Skin epidermis (tissue), 12 donors: ENCODE data around the gene SOCS3.

Experiments
- H3K27ac ChIP-seq, 21 experiments: fragments of 200-600 bp; sonication (generic) in 11 of 21; one replicate each; pipeline ENCODE4 v1.5.0; 2020; ENCODE audit warnings: mild to moderate bottlenecking in 3 of 21, inconsistent platforms in 2 of 21, moderate library complexity in 2 of 21
- H3K4me3 ChIP-seq, 7 experiments: fragments of 200-600 bp; sonication (generic) in 2 of 7; one replicate each; pipeline ENCODE4 v1.5.0; 2020; ENCODE audit warnings: inconsistent platforms in 2 of 7, mild to moderate bottlenecking in 2 of 7, moderate library complexity in 1 of 7

Gene SOCS3

GRCh38 chr17:78371056-78371455, 11.2 kb upstream of the SOCS3 start:
- Histone ChIP-seq H3K27ac (no peak overlapping the region), H3K4me3 (no peak overlapping the region)

GRCh38 chr17:78369791-78370381, 10.0 kb upstream of the SOCS3 start:
- no peak overlapping the region for H3K27ac ChIP-seq
- no peak overlapping the region for H3K4me3 ChIP-seq

GRCh38 chr17:78368854-78369495, 9.1 kb upstream of the SOCS3 start:
- H3K4me3 ChIP-seq: no peak overlapping the region
- no peak overlapping the region for H3K27ac ChIP-seq

GRCh38 chr17:78368348-78368747, 8.5 kb upstream of the SOCS3 start:
- Histone ChIP-seq H3K4me3 (no peak overlapping the region), H3K27ac (no peak overlapping the region)

GRCh38 chr17:78367193-78367592, 7.3 kb upstream of the SOCS3 start:
- Histone ChIP-seq H3K4me3 (no peak overlapping the region), H3K27ac (peak overlapping the region in 2 of 21 experiments; percentile 61 to 86)

- H3K4me3 ChIP-seq: no peak overlapping the region
- H3K27ac ChIP-seq: peak overlapping the region in 20 of 21 experiments; percentile 11 to 86 (median 63)
These were observed 6.4 kb upstream of the SOCS3 start for GRCh38 chr17:78366109-78366848.

DNA sequence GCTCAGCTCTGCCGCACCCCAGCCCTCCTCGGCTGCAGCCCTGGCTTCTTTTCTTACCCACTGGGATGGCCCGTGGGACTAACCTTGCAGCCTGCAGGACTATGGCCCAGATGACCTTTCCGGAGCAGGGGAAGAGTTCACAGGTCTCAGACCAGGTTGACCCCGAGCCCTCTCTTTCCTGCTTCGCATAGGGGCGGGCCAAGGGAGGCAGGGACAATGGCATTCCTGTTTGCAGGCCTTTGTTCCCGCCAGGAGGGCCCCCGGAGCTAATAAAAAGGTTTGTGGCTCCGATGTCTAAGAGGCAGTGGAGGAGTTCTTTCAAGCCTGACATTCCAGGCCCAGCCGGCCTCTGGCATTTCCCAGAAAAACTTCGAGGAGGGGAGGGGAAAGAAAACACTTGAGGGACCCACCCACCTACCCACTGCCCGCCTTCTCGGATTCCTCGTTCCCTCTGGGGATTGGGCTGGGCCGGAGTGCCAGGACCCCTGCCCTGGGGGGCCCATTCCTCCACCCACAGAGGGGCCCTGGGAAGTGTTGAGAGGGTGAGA, 5.8 kb upstream of the SOCS3 start:
- H3K27ac ChIP-seq: peak overlapping the region in 20 of 21 experiments; percentile 11 to 86 (median 63)

GRCh38 chr17:78364436-78365281, 4.8 kb upstream of the SOCS3 start:
- no peak overlapping the region for H3K4me3 ChIP-seq
- peak overlapping the region in 15 of 21 experiments; percentile 18 to 86 (median 64) for H3K27ac ChIP-seq

More for the DNA sequence above, 5.8 kb upstream of the SOCS3 start:
- no peak overlapping the region for H3K4me3 ChIP-seq

DNA sequence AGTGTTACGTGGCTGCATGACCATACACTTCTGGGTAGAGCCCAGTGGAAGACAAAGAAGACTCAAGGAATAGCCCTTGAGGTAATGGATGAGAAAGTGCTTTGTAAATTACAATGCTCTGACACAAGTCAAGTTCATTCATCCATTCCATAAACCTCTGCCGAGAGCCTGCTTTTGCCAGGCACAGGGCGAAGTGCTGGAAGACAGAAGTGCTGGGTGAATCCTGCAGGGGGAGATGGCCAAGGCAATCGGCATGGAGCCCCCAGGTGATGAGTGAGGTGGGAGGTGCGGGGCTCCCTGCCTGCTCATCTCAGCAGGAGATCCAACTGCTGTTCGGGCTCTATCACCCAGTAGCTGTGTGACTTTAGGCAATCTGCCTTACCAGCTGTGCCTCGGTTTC, 2.8 kb upstream of the SOCS3 start:
- Histone ChIP-seq H3K27ac (no peak overlapping the region), H3K4me3 (no peak overlapping the region)

- H3K4me3 ChIP-seq: no peak overlapping the region
- H3K27ac ChIP-seq: no peak overlapping the region
These were observed 2.4 kb upstream of the SOCS3 start for GRCh38 chr17:78362232-78362631.

- Histone ChIP-seq H3K4me3 (peak overlapping the region in 1 of 7 experiments; percentile 93), H3K27ac (peak overlapping the region in 17 of 21 experiments; percentile 83 to 99 (median 96))
These were observed 1.4 kb upstream of the SOCS3 start for GRCh38 chr17:78361225-78361701.

DNA sequence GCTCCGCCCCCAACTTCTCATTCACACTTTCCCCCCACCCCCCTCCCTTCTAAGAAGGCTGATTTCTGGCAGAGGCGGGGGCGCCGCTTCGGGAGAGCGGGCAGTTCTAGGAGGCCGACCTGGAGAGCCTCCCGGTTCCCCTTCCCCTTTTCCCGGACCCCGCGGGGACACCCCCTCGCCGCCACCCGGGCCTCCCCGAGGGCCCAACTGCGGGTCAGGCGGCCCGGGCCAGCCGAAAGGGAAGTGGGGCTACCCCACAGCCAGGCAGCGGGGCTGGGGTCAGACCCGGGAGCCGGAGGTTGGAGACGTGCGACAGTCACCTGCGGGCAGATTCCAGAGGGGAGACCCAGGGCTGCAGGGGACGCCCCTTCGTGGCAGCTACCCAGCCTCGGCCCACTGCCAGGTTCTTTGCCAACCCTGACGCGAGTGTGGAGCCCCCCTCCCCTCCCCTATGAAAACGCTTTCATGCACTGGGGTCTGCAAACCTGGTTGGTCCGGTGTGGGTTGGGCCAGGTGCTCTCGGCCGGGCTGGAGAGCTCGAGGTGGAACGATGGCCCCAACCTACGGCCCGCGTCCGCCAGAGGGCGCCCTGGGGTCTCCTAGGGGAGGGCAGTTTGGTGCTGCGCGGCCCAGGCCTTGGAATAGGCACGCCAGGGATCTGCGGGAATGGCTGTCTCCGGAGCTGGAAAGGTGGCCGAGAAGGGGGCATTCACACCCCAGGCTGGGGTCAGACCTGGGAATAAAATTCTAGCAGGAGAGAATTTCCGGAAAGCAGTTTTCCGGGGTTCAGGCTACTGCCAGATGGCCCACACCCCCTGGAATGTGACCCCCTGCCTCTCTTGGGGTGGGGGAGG, 721 bp upstream of the SOCS3 start:
- Histone ChIP-seq H3K4me3 (peak overlapping the region; percentile 48 to 95 (median 83)), H3K27ac (peak overlapping the region; percentile 68 to 99 (median 96))

DNA sequence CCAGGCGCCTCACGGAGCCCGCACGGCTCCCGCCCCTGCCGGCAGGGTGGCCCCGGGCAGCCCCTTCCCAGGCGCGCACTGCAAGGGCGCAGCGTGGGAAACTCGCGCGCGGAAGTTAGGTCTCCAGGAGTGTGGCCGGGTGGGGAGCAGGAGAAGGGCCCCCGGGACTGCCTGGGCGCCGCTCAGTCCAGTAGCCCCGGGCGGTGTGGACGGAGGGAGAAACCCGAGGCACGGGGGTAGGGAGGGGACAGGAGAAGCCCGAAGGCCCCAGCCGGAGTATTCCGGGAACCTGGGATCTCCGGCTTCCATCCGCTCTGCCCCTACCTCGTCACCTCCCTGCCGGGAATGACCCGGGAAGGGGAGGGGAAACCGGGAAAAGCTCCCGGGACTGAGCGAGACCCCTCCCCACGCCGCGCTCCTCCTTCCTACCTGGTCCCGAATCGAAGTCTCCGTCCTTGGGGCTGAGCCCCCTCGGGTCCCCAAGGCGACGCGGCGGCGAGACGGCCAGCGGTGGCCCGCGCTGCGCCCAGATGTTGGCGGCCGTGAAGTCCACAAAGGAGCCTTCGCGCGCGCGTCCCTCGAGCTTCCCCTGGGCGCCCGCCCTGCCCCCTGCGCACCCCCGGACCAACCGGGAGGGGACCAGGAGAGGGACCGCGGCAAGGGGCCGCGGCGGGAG, 418 bp downstream of the SOCS3 start:
- Histone ChIP-seq H3K4me3 (peak overlapping the region; percentile 68 to 95 (median 83)), H3K27ac (peak overlapping the region; percentile 59 to 99 (median 98))

DNA sequence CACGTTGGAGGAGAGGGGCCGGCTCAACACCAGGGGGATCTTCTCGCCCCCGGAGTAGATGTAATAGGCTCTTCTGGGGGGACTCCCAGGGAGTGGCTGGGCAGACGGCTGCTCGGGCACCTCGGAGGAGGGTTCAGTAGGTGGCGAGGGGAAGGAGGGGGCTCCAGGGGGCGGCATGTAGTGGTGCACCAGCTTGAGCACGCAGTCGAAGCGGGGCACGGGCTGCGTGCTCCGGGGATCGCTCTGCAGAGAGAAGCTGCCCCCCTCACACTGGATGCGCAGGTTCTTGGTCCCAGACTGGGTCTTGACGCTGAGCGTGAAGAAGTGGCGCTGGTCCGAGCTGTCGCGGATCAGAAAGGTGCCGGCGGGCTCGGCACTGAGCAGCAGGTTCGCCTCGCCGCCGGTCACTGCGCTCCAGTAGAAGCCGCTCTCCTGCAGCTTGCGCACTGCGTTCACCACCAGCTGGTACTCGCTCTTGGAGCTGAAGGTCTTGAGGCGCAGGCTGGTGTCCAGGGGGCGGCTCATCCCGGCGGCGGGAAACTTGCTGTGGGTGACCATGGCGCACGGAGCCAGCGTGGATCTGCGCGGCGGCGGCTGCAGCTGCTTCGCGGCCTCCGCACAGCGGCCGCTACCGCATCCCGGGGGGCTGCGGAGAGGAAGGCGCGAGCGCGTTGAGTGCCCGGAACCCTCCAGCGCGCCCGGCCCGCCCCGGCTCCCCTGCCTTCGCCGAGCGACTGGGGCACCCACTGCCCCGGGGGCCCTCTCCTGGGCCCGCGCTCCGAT, 1.1 kb downstream of the SOCS3 start:
- Histone ChIP-seq H3K27ac (peak overlapping the region; percentile 59 to 99 (median 98)), H3K4me3 (peak overlapping the region; percentile 68 to 95 (median 83))

DNA sequence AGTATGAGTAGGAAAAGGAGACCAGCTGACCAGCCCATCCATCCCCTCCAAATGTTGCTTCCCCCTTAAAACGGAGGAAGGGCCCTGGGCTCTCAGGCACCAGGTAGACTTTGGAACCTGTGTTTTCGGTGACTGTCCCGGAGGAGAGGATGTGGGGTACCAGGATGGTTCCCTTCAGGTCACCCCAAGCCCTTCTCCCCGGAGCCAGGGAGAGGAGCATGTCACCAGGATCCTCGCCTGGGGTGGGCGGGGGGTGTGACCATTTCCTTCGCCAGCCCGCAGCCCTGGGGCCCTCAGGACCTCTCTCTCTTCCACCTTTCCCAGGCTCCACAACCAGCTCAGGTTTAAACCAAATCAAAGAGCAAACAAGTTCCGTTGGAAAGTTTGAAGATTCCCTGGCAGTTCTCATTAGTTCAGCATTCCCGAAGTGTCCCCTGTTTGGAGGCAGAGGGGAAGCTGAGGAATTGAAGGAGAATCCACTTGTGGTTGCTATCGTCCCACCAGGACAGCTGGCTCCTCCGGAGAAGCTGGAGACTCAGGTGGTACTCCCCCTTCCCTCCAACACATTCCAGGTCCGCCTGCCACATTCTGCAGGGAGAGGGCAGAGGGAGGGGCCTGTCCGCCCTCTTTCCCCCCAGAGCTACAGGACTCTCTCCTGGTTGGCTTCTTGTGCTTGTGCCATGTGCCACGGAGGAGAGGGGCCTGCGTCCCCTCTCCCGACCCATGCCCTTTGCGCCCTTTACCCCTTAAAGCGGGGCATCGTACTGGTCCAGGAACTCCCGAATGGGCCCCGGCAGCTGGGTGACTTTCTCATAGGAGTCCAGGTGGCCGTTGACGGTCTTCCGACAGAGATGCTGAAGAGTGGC, 2.0 kb downstream of the SOCS3 start:
- peak overlapping the region in 20 of 21 experiments; percentile 14 to 99 (median 98) for H3K27ac ChIP-seq
- peak overlapping the region; percentile 68 to 95 (median 83) for H3K4me3 ChIP-seq

- peak overlapping the region in 18 of 21 experiments; percentile 10 to 99 (median 96) for H3K27ac ChIP-seq
- H3K4me3 ChIP-seq: peak overlapping the region; percentile 68 to 95 (median 83)
These were observed 2.7 kb downstream of the SOCS3 start for GRCh38 chr17:78357177-78357586.
